Breast epithelium (tissue), 3 donors: ENCODE measurements around the gene TOMM34.

Experiments used
- CTCF ChIP-seq, 3 donors: fragments of 450-650 bp; IDR thresholded peaks; one replicate each; pipeline ENCODE4 v1.5.1; 2016 to 2017; ENCODE audit warnings: antibody characterized with exemption in 3 of 3, mild to moderate bottlenecking in 3 of 3, moderate library complexity in 3 of 3
- POLR2A ChIP-seq: fragments of 450-650 bp; IDR thresholded peaks from one replicate; pipeline ENCODE4 v1.6.1; 2016; ENCODE audit warnings: antibody characterized with exemption, mild to moderate bottlenecking, moderate library complexity
- POLR2AphosphoS5 ChIP-seq, 3 donors: sonication (generic); formaldehyde crosslinking; IDR thresholded peaks; one replicate each; pipeline ENCODE4 v1.6.1; 2017; ENCODE audit warnings: antibody characterized with exemption in 3 of 3

- TF ChIP-seq CTCF (IDR thresholded peaks at IDR 0.05) (no peak), POLR2A (no peak), POLR2AphosphoS5 (IDR thresholded peaks at IDR 0.05) (no peak)
Measured at GRCh38 chr20:44918342-44918741, 41.9 kb downstream of the TOMM34 start.
